ENCODE measurements around the gene NDUFA6.

DNA sequence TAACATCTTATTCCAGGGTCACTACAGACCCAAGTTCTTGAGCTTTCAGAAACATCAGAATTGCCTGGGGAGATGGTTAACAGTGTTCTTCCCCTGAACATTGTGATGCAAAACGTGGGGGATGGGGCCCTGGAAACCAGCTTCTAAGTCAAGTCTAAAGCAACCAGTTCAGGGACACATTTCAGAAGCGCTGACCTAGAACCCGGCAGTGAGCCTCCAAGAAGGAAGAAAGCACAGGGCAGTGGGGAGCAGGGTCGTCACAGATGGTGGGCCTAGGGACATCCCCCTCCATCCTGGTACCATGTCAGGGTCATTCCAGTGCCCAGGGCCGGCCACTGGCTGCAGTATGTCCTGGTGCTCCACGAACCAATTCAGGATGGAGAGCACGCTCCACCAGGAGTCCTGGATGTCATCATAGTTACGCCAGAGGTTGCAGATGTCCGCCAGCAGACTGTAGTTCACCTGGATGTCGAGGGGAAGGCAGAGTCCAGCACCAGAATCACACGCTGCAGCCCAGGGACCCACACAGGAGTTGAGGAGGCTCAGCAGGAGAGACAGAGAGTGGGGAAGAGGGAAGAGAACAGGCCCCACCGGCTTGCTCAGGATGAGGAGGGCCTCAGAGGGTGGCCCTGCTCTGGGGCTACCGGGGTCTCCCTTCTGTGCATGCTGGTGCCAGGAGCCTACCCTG lies 25.0 kb downstream of the NDUFA6 start:
- no peak for TF ChIP-seq CTCF (IDR thresholded peaks at IDR 0.05)
- no peak for TF ChIP-seq ZFX (IDR thresholded peaks at IDR 0.05; ENCODE audit: borderline replicate concordance)

Measured in 22Rv1 (cell line).